SK-N-SH treated with all-trans-retinoic acid at 6 μM for 48 hours (cell line): ENCODE measurements around the gene MUL1.
A peak's percentile ranks its signal among the peaks of the same experiment; 100 is the strongest.

Experiments used
- ATAC-seq: fragments of 200-7000 bp; cut with Tn5 transposase; 3 replicates; pipeline ENCODE4 v1.9.1; 2020; ENCODE audit warnings: mild to moderate bottlenecking, moderate library complexity
- ARNTL ChIP-seq: fragments of 450-650 bp; formaldehyde crosslinking; IDR thresholded peaks from 2 replicates; pipeline ENCODE4 v1.5.0; 2020; ENCODE audit warnings: low read depth, mild to moderate bottlenecking, moderate library complexity, borderline replicate concordance
- BACH2 ChIP-seq: fragments of 250-450 bp; sonication (Bioruptor Pico); IDR thresholded peaks from 2 replicates; pipeline ENCODE4 v1.9.0; 2021; ENCODE audit warnings: mild to moderate bottlenecking, borderline replicate concordance
- CSDC2 ChIP-seq: fragments of 250-450 bp; sonication (Bioruptor Pico); IDR thresholded peaks from 2 replicates; pipeline ENCODE4 v1.5.0; 2020; ENCODE audit warnings: mild to moderate bottlenecking, moderate library complexity
- CSRNP3 ChIP-seq: fragments of 250-450 bp; sonication (Bioruptor Pico); IDR thresholded peaks from 2 replicates; pipeline ENCODE4 v1.5.1; 2021; ENCODE audit warnings: mild to moderate bottlenecking, moderate library complexity
- GLIS3 ChIP-seq: fragments of 250-450 bp; sonication (Bioruptor Pico); IDR thresholded peaks from 2 replicates; pipeline ENCODE4 v1.5.0; 2020; ENCODE audit warnings: mild to moderate bottlenecking, moderate library complexity
- ISL1 ChIP-seq: fragments of 250-450 bp; sonication (Bioruptor Pico); IDR thresholded peaks from 2 replicates; pipeline ENCODE4 v2.1.2; 2022; ENCODE audit warnings: mild to moderate bottlenecking, moderate library complexity
- OSR1 ChIP-seq: fragments of 250-450 bp; sonication (Bioruptor Pico); IDR thresholded peaks from 2 replicates; pipeline ENCODE4 v1.8.0; 2022; ENCODE audit warnings: moderate library complexity, mild to moderate bottlenecking, inconsistent platforms
- PATZ1 ChIP-seq: fragments of 250-450 bp; sonication (Bioruptor Pico); IDR thresholded peaks from 2 replicates; pipeline ENCODE4 v1.8.0; 2020; ENCODE audit warnings: mild to moderate bottlenecking, moderate library complexity, borderline replicate concordance
- POU6F1 ChIP-seq: fragments of 250-450 bp; sonication (Bioruptor Pico); IDR thresholded peaks from 2 replicates; pipeline ENCODE4 v1.8.0; 2021; ENCODE audit warnings: low read depth, mild to moderate bottlenecking, moderate library complexity, borderline replicate concordance
- PPARA ChIP-seq: fragments of 250-450 bp; sonication (Bioruptor Pico); IDR thresholded peaks from 2 replicates; pipeline ENCODE4 v1.5.0; 2020; ENCODE audit warnings: mild to moderate bottlenecking, borderline replicate concordance
- RARB ChIP-seq: fragments of 250-450 bp; sonication (Bioruptor Pico); IDR thresholded peaks from 2 replicates; pipeline ENCODE4 v1.8.0; 2021; ENCODE audit warnings: mild to moderate bottlenecking, moderate library complexity
- SNAI2 ChIP-seq: fragments of 250-450 bp; sonication (Bioruptor Pico); IDR thresholded peaks from 2 replicates; pipeline ENCODE4 v1.5.0; 2020; ENCODE audit warnings: mild to moderate bottlenecking, moderate library complexity
- TCF4 ChIP-seq: fragments of 250-450 bp; sonication (Bioruptor Pico); IDR thresholded peaks from 2 replicates; pipeline ENCODE4 v1.8.0; 2021; ENCODE audit warnings: mild to moderate bottlenecking, moderate library complexity, borderline replicate concordance
- TOX ChIP-seq: fragments of 250-450 bp; sonication (Bioruptor Pico); IDR thresholded peaks from 2 replicates; pipeline ENCODE4 v1.8.0; 2021; ENCODE audit warnings: mild to moderate bottlenecking, moderate library complexity, borderline replicate concordance
- ZC3H10 ChIP-seq: fragments of 250-450 bp; sonication (Bioruptor Pico); IDR thresholded peaks from 2 replicates; pipeline ENCODE4 v1.5.1; 2021; ENCODE audit warnings: mild to moderate bottlenecking, moderate library complexity
- ZFP3 ChIP-seq: fragments of 250-450 bp; sonication (Bioruptor Pico); IDR thresholded peaks from 2 replicates; pipeline ENCODE4 v1.5.0; 2020; ENCODE audit warnings: mild to moderate bottlenecking, moderate library complexity
- ZNF565 ChIP-seq: fragments of 450-650 bp; formaldehyde crosslinking; conservative IDR thresholded peaks from 2 replicates; pipeline ENCODE4 v1.5.0; 2020; ENCODE audit warnings: low read depth, mild to moderate bottlenecking, moderate library complexity
- ZNF70 ChIP-seq: fragments of 450-650 bp; formaldehyde crosslinking; IDR thresholded peaks from 2 replicates; pipeline ENCODE4 v1.5.0; 2020; ENCODE audit warnings: mild to moderate bottlenecking, moderate library complexity
- ZNF8 ChIP-seq: fragments of 450-650 bp; formaldehyde crosslinking; IDR thresholded peaks from 2 replicates; pipeline ENCODE4 v1.5.0; 2020; ENCODE audit warnings: mild to moderate bottlenecking, moderate library complexity
- TF ChIP-seq, protein P1 (sequence below): fragments of 250-450 bp; sonication (Bioruptor Pico); IDR thresholded peaks from 2 replicates; pipeline ENCODE4 v1.5.0; 2020; ENCODE audit warnings: mild to moderate bottlenecking, moderate library complexity

Gene MUL1

DNA sequence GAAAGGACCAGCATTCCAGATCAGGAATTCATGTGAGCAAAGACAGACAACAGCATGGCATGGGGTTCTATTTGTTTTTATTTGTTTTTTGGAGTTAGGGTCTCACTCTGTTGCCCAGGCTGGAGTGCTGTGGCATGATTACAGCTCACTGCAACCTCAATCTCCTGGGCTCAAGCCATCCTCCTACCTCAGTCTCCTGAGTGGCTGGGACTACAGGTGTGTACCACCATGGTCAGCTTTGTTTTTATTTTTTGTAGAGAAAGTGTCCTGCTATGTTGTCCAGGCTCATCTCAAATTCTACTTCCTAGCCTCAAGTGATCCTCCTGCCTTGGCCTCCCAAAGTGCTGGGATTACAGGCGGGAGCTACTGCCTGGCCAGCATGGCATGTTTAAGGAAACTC is 12.3 kb downstream of the MUL1 start (continued):
- no peak for TF ChIP-seq ARNTL (CRISPR knock-in tag)
- no peak for TF ChIP-seq ISL1
- TF ChIP-seq TOX (CRISPR knock-in tag): no peak
- no peak for TF ChIP-seq OSR1
- TF ChIP-seq POU6F1: no peak
- TF ChIP-seq ZNF8 (CRISPR knock-in tag): no peak

- no peak for TF ChIP-seq TCF4 (CRISPR knock-in tag)
- TF ChIP-seq SNAI2: no peak
- TF ChIP-seq, protein P1, sequence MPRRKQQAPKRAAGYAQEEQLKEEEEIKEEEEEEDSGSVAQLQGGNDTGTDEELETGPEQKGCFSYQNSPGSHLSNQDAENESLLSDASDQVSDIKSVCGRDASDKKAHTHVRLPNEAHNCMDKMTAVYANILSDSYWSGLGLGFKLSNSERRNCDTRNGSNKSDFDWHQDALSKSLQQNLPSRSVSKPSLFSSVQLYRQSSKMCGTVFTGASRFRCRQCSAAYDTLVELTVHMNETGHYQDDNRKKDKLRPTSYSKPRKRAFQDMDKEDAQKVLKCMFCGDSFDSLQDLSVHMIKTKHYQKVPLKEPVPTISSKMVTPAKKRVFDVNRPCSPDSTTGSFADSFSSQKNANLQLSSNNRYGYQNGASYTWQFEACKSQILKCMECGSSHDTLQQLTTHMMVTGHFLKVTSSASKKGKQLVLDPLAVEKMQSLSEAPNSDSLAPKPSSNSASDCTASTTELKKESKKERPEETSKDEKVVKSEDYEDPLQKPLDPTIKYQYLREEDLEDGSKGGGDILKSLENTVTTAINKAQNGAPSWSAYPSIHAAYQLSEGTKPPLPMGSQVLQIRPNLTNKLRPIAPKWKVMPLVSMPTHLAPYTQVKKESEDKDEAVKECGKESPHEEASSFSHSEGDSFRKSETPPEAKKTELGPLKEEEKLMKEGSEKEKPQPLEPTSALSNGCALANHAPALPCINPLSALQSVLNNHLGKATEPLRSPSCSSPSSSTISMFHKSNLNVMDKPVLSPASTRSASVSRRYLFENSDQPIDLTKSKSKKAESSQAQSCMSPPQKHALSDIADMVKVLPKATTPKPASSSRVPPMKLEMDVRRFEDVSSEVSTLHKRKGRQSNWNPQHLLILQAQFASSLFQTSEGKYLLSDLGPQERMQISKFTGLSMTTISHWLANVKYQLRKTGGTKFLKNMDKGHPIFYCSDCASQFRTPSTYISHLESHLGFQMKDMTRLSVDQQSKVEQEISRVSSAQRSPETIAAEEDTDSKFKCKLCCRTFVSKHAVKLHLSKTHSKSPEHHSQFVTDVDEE (CRISPR knock-in tag): no peak
- TF ChIP-seq RARB: no peak
- no peak for TF ChIP-seq ZNF565 (CRISPR knock-in tag)
- no peak for TF ChIP-seq CSRNP3 (CRISPR knock-in tag)
- peak; percentile 44 for ATAC-seq
Observed at GRCh38 chr1:20494609-20495311, 13.2 kb downstream of the MUL1 start.

DNA sequence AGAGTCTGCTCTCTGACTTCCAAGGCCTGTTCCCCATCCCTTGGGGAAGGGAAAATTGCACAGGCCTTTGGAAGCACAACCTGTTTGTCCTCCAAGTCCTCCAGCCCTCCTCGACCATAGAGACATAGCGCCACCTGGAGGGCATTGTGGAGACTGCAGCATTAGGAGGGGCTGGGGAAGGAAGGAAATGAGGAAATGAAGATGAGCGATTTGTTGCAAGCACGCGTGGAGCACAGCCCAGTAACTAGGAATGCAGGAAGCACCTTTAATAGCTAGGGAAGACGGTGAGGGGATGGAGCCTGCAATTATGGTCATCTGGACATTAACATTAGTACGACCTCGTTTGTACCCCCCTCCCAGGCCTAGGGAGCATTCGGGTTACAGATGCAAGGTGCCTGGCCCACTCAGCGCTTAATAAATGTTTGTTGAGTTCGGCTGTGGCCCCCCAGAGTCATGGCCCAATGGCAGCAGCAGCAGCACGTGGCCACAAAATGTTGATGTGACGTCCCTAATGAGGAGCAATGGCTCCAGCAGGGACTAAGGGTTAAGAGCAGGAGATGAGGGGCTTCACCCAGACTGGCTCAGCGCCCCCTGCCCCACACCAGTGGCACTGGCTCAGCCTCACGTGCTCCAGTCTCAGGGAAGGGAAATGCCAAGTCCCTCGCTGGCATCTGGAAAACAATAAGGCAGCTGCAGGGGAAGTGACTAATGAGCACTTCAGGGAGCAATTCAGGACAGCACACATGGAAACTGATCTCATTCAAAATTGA is 13.9 kb downstream of the MUL1 start:
- TF ChIP-seq RARB (no peak), TOX (CRISPR knock-in tag) (no peak), TCF4 (CRISPR knock-in tag) (no peak), ZC3H10 (CRISPR knock-in tag) (no peak), BACH2 (CRISPR knock-in tag) (no peak), PATZ1 (CRISPR knock-in tag) (no peak), ZNF70 (CRISPR knock-in tag) (no peak), ARNTL (CRISPR knock-in tag) (no peak), CSDC2 (no peak), OSR1 (no peak), ZFP3 (CRISPR knock-in tag) (no peak), ISL1 (no peak), CSRNP3 (CRISPR knock-in tag) (no peak), ZNF565 (CRISPR knock-in tag) (no peak), PPARA (CRISPR knock-in tag) (no peak), GLIS3 (no peak)
- TF ChIP-seq, protein P1 (CRISPR knock-in tag): no peak
- ATAC-seq: peak; percentile 86
